ENCODE measurements around the gene ZNF407. TPM values are rescaled to one million over a fixed set of nuclear protein-coding genes. Genes with fewer than 3 reads are reported as not detected.

The ZNF407 gene
- total and polyA plus RNA-seq, 2 experiments from 2014 or later = 2.1 to 10.4 TPM

- no peaks in the 10 kb centered on the region for H4K20me1 ChIP-seq (replicated peaks; ENCODE audit: insufficient read depth)
- H3K79me2 ChIP-seq (replicated peaks; ENCODE audit: insufficient read depth) = no peaks in the 10 kb centered on the region
- no peaks in the 10 kb centered on the region for H3F3A ChIP-seq (replicated peaks; ENCODE audit: low read depth)
- H3K4me3 Mint-ChIP-seq = no peak overlapping the region
- H3K4me2 ChIP-seq = no peak overlapping the region
- H3K36me3 Mint-ChIP-seq (ENCODE audit: low read depth) = no peaks in the 10 kb centered on the region
- no peak overlapping the region for H2AFZ ChIP-seq
- H3K36me3 ChIP-seq (ENCODE audit: insufficient read depth) = no peaks in the 10 kb centered on the region
- no peak overlapping the region for H3K27ac ChIP-seq (ENCODE audit: low read depth)
- H3K27ac Mint-ChIP-seq = no peak overlapping the region
- peak; percentile 97 for ATAC-seq
- H3K27me3 ChIP-seq (ENCODE audit: insufficient read depth) = no peaks in the 10 kb centered on the region
- H3K4me1 Mint-ChIP-seq = peaks cover 17% of the 10 kb centered on the region
- H3K9me3 Mint-ChIP-seq = no peaks in the 10 kb centered on the region
- no peaks in the 10 kb centered on the region for H3K9me2 ChIP-seq (ENCODE audit: insufficient read depth)
- no peaks in the 10 kb centered on the region for H3K4me1 ChIP-seq (ENCODE audit: insufficient read depth)
- H3K4me3 ChIP-seq = no peak overlapping the region
- no peaks in the 10 kb centered on the region for H3K27me3 Mint-ChIP-seq (ENCODE audit: insufficient read depth, low read depth, poor library complexity)
- peak; percentile 76 for DNase-seq (ENCODE audit: low spot score)
- TF ChIP-seq CREB1 (CRISPR knock-in tag; IDR thresholded peaks at IDR 0.05; ENCODE audit: low read depth) = no peak
- TF ChIP-seq, protein P1, sequence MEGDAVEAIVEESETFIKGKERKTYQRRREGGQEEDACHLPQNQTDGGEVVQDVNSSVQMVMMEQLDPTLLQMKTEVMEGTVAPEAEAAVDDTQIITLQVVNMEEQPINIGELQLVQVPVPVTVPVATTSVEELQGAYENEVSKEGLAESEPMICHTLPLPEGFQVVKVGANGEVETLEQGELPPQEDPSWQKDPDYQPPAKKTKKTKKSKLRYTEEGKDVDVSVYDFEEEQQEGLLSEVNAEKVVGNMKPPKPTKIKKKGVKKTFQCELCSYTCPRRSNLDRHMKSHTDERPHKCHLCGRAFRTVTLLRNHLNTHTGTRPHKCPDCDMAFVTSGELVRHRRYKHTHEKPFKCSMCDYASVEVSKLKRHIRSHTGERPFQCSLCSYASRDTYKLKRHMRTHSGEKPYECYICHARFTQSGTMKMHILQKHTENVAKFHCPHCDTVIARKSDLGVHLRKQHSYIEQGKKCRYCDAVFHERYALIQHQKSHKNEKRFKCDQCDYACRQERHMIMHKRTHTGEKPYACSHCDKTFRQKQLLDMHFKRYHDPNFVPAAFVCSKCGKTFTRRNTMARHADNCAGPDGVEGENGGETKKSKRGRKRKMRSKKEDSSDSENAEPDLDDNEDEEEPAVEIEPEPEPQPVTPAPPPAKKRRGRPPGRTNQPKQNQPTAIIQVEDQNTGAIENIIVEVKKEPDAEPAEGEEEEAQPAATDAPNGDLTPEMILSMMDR (conservative IDR thresholded peaks at IDR 0.05; ENCODE audit: low read depth in 2 of 2) = peak; percentile 72 to 85
Observed at GRCh38 chr18:74896390-74896991, 298.8 kb downstream of the ZNF407 start.

DNA sequence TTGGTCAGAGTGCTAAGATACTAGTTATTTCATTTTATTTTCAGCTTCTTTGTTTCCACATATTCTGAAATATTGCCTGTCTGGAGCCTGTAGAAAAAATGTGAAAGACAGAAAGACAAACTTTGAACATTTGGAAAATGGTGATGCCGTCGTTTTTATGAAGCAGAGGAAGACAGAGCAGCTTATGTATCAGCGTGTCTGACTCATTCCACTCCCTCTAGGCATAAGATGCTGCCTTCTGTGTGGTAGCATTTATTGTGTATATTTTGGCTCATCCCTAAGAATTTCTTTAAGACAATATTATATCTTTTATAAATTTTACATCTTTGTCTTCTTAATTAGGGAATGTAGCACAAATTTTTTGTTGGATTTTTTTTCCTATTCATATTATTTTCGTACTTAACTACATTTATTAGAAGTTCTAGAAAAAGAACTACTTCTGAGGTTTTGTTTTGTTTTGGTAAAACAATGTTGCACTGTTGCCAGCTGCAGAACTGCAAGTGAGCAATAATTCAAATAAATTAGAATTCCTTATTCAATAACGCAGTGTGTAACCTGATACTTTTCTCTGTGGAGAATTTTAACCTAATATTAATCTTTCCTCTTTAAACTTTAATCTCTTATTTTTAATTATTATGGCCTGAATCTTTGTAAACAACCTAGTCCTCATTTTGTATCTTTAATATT lies 300.4 kb downstream of the ZNF407 start:
- H3K36me3 ChIP-seq (ENCODE audit: insufficient read depth) = no peaks in the 10 kb centered on the region
- H3K4me1 ChIP-seq (ENCODE audit: insufficient read depth) = no peaks in the 10 kb centered on the region
- Mint-ChIP-seq H3K9me3 (no peaks in the 10 kb centered on the region), H3K4me1 (peaks cover 9% of the 10 kb centered on the region), H3K4me3 (no peak overlapping the region), H3K27me3 (ENCODE audit: insufficient read depth, low read depth, poor library complexity) (no peaks in the 10 kb centered on the region), H3K27ac (no peak overlapping the region), H3K36me3 (ENCODE audit: low read depth) (no peaks in the 10 kb centered on the region)
- H3F3A ChIP-seq (replicated peaks; ENCODE audit: low read depth) = no peaks in the 10 kb centered on the region
- H3K79me2 ChIP-seq (replicated peaks; ENCODE audit: insufficient read depth) = no peaks in the 10 kb centered on the region
- no peak for ATAC-seq
- no peaks in the 10 kb centered on the region for H4K20me1 ChIP-seq (replicated peaks; ENCODE audit: insufficient read depth)
- no peak overlapping the region for H3K27ac ChIP-seq (ENCODE audit: low read depth)
- H3K4me2 ChIP-seq = no peak overlapping the region
- DNase-seq (ENCODE audit: low spot score) = no peak
- H3K4me3 ChIP-seq = no peak overlapping the region
- no peak overlapping the region for H2AFZ ChIP-seq
- H3K27me3 ChIP-seq (ENCODE audit: insufficient read depth) = no peaks in the 10 kb centered on the region
- H3K9me2 ChIP-seq (ENCODE audit: insufficient read depth) = no peaks in the 10 kb centered on the region
- TF ChIP-seq ZNF331 (CRISPR knock-in tag; IDR thresholded peaks at IDR 0.05; ENCODE audit: low read depth) (no peak), STAT1 (IDR thresholded peaks at IDR 0.05; ENCODE audit: unreplicated experiment) (no peak), EZH2 (IDR thresholded peaks at IDR 0.05; ENCODE audit: low read depth, unreplicated experiment) (no peak)
- TF ChIP-seq, protein P1 (conservative IDR thresholded peaks at IDR 0.05; ENCODE audit: low read depth in 2 of 2) = no peak
- TF ChIP-seq, protein P2, sequence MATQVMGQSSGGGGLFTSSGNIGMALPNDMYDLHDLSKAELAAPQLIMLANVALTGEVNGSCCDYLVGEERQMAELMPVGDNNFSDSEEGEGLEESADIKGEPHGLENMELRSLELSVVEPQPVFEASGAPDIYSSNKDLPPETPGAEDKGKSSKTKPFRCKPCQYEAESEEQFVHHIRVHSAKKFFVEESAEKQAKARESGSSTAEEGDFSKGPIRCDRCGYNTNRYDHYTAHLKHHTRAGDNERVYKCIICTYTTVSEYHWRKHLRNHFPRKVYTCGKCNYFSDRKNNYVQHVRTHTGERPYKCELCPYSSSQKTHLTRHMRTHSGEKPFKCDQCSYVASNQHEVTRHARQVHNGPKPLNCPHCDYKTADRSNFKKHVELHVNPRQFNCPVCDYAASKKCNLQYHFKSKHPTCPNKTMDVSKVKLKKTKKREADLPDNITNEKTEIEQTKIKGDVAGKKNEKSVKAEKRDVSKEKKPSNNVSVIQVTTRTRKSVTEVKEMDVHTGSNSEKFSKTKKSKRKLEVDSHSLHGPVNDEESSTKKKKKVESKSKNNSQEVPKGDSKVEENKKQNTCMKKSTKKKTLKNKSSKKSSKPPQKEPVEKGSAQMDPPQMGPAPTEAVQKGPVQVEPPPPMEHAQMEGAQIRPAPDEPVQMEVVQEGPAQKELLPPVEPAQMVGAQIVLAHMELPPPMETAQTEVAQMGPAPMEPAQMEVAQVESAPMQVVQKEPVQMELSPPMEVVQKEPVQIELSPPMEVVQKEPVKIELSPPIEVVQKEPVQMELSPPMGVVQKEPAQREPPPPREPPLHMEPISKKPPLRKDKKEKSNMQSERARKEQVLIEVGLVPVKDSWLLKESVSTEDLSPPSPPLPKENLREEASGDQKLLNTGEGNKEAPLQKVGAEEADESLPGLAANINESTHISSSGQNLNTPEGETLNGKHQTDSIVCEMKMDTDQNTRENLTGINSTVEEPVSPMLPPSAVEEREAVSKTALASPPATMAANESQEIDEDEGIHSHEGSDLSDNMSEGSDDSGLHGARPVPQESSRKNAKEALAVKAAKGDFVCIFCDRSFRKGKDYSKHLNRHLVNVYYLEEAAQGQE (IDR thresholded peaks at IDR 0.05; ENCODE audit: unreplicated experiment) = no peak
